ENCODE measurements around the gene FAM83D.
"Not testable (repeated sequence)": the region's sequence is repeated elsewhere in the genome, so short reads cannot be mapped to it uniquely, and the experiment has no call there.

The FAM83D gene

DNA sequence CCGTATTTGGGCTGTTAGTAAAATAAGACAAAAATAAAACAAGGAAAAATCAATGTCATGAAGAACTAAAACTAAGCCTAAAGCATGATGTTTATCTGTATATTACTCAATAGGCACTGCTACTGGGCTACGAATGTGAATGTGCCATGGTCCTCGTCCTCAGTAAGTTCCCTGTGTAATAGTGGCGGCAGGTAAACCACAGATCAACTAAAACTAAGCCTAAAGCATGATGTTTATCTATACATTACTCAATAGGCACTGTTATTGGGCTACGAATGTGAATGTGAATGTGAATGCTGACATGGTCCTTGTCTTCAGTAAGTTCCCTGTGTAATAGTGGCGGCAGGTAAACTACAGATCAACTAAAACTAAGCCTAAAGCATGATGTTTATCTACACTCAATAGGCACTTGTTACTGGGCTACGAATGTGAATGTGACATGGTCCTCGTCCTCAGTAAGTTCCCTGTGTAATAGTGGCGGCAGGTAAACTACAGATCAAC, 34.0 kb downstream of the FAM83D start:
- H3K27ac ChIP-seq, H3K4me3 ChIP-seq: not testable (repeated sequence)

DNA sequence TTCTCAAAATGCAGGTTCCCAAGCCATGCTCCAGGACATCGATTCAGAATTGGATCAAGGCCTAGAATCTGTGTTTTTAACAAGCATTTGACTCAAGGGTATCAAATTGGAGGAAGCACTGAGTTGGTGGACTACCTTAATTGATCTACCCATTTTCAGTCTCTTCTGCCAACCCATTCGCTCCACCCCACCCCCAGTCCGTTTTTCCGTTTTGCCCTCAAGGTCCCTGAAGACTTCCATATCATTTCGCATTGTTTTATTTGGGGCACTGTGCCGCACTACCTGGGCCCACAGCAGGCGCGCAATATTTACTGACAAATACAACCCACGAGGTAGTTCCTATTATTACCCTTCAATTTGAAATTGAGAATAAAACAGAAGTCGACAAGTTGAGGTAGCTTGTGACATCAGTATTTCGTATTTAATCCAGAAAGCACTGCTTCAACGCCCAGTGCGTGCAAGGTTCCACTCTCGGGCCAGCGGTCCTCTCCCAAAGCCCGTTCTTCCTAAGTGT, 35.4 kb downstream of the FAM83D start:
- peak overlapping the region in 20 of 21 experiments; percentile 8 to 98 (median 88) for H3K27ac ChIP-seq
- peak overlapping the region; percentile 85 to 100 (median 96) for H3K4me3 ChIP-seq

- H3K4me3 ChIP-seq: peak within 1 kb of the TSS; percentile 85 to 100 (median 96)
- peak within 1 kb of the TSS; percentile 80 to 98 (median 91) for H3K27ac ChIP-seq
Measured at GRCh38 chr20:38962044-38962927, 36.1 kb downstream of the FAM83D start, which contains the start of gene DHX35. Gene DHX35 (plus strand): TSS chr20:38962344. CDS start chr20:38962368, 24 bp downstream.

DNA sequence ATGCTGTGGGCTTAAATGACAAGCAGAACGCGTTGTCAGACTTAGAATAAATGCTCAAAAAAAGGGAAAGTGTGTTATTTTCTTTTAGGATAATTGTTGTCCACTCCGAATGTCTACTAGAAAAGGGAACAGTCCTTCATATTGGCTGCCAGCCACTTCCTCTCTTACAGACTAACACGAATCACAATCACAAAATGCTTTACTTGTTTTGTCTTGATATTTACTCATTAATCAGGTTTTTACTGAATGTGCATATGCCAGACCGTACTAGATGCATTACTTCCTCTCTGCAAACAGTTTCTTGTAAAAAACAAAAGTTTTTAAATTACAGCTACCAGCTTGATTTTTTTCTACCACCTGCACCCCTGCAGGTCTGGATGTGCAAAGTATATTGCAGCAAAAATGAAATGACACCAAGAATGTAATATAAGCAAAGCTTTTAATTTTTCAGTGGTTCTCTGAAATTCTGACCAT, 36.7 kb downstream of the FAM83D start:
- peak overlapping the region; percentile 85 to 100 (median 96) for H3K4me3 ChIP-seq
- peak overlapping the region in 20 of 21 experiments; percentile 80 to 98 (median 91) for H3K27ac ChIP-seq

DNA sequence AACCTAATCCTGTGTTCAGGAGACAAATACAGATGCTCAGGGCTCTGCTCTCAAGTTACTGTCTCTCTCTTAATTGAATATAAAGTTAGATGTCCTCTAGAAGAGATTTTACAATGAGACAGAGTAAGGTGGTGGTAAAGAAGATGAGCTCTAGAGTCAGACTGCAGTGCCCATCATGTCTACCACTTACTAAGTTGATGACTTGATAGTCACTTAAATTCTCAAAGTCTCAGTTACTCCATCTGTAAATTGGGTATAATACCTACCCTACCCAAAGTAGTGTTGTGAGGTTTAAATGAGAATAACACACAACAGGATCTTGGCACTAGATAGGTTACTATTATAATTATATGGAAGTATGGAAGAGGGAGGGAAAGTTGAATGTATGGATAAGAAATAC, 37.5 kb downstream of the FAM83D start:
- H3K4me3 ChIP-seq: no peak overlapping the region
- H3K27ac ChIP-seq: no peak overlapping the region

GRCh38 chr20:38965264-38965663, 39.0 kb downstream of the FAM83D start:
- H3K27ac ChIP-seq: no peak overlapping the region
- H3K4me3 ChIP-seq: no peak overlapping the region

DNA sequence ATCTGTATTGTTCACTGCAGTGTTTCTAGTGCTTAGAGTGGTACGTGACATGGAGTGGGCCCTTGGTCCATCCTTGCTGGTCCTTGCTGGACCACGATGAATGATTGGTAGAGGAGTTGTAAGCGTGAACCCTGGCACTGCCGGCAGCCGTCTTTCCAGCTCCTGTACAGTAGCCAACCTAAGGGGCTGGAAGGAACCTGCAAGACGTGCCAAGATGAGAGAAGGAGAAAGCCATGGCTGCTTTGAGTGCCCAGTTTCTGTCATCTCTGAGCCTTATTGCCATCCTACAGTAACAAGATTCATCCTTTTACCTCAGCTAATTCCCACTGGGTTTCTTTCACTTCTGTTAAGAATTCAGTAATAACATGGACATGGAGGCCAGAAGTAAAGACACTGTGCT, 41.9 kb downstream of the FAM83D start:
- no peak overlapping the region for H3K27ac ChIP-seq

GRCh38 chr20:38969708-38970107, 43.5 kb downstream of the FAM83D start:
- H3K4me3 ChIP-seq: no peak overlapping the region
- peak overlapping the region in 1 of 21 experiments; percentile 23 for H3K27ac ChIP-seq

More for the DNA sequence above, 41.9 kb downstream of the FAM83D start:
- H3K4me3 ChIP-seq: no peak overlapping the region

GRCh38 chr20:38970302-38970701, 44.1 kb downstream of the FAM83D start:
- Histone ChIP-seq H3K4me3 (no peak overlapping the region), H3K27ac (peak overlapping the region in 1 of 21 experiments; percentile 23)

- no peak overlapping the region for H3K27ac ChIP-seq
- no peak overlapping the region for H3K4me3 ChIP-seq
Measured at GRCh38 chr20:38973107-38973506, 46.9 kb downstream of the FAM83D start.

GRCh38 chr20:38973645-38974044, 47.4 kb downstream of the FAM83D start:
- no peak overlapping the region for H3K27ac ChIP-seq
- no peak overlapping the region for H3K4me3 ChIP-seq

GRCh38 chr20:38975539-38976120, 49.4 kb downstream of the FAM83D start:
- Histone ChIP-seq H3K4me3 (no peak overlapping the region), H3K27ac (no peak overlapping the region)

- no peak overlapping the region for H3K27ac ChIP-seq
- H3K4me3 ChIP-seq: no peak overlapping the region
Measured at GRCh38 chr20:38979434-38979833, 53.2 kb downstream of the FAM83D start.

DNA sequence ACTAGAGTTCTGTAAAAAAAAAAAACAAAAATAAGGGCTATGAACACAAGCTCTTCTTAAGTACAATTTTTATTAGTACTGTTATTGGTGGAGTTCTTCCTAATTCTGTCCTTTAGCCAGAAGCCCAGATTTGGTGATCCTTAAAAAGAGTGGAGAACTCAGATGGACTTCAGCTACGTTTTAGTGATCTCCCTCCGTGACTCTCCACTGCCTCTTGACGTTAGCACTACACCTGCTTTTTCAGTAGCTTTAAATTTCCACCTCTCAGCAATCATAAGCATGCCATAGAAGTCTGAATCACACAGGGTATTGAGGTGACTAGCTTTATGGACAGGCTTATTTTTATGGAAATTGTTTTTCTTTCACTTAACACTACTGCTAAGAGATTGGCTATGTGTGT, 53.6 kb downstream of the FAM83D start:
- no peak overlapping the region for H3K4me3 ChIP-seq
- no peak overlapping the region for H3K27ac ChIP-seq

DNA sequence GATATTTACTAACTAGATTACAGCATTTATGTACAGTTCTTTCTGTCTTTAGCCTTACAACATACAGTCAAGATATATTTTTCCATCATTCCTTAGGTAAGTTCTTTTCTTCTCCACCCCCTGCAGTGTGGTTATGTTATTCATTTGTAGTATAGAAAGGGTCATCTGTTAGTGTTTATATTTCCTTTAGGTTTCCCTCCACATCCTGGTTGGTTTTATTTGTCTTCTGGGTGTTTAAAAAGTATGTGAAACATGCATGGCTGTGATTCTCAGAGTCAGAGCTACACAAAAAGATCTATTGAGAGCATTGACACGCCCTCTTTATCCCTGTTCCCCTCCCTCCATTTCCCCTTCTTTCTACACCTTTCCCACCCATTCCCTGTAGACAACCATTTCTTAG, 56.1 kb downstream of the FAM83D start:
- Histone ChIP-seq H3K4me3 (no peak overlapping the region), H3K27ac (no peak overlapping the region)

GRCh38 chr20:38985060-38985459, 58.8 kb downstream of the FAM83D start:
- no peak overlapping the region for H3K4me3 ChIP-seq
- H3K27ac ChIP-seq: peak overlapping the region in 4 of 21 experiments; percentile 4 to 20 (median 8)

DNA sequence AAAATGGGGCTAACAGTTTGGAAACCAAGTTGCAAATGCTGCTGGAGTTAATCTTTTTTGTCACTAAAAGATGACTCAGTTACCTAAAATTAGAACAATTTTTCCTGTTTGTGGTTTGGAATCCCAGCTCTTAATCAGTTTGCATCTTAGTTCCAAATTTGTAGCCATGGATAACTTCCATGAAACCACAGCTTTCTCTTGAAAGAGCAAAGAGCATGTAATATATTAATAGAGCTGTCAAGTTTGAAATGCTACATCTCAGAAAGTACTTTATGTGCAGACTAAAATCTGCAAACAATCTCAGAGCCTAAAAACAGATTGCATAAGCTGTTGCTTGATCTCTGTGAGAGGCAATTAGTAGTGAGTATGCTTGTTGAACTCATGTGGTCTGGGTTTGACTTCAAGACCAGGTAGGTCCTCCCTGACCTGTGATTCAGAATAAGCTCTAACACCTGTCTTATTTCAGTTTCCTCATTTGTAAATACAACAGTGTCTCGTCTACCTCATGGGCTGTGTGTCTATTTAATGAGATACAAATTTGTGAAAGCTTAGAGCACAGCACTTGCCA, 59.5 kb downstream of the FAM83D start:
- Histone ChIP-seq H3K4me3 (no peak overlapping the region), H3K27ac (peak overlapping the region in 3 of 21 experiments; percentile 4 to 23 (median 13))

GRCh38 chr20:38986663-38987062, 60.4 kb downstream of the FAM83D start:
- H3K4me3 ChIP-seq: no peak overlapping the region
- peak overlapping the region in 2 of 21 experiments; percentile 23 to 25 for H3K27ac ChIP-seq

GRCh38 chr20:38987777-38988176, 61.6 kb downstream of the FAM83D start:
- Histone ChIP-seq H3K27ac (no peak overlapping the region), H3K4me3 (no peak overlapping the region)

GRCh38 chr20:38990728-38991127, 64.5 kb downstream of the FAM83D start:
- Histone ChIP-seq H3K4me3 (no peak overlapping the region), H3K27ac (no peak overlapping the region)

Measured in skin epidermis (tissue), 12 donors.